Mesenchymal stem cell (in vitro differentiated cells and primary cell): ENCODE data around the gene HS3ST3B1.

ENCODE experiments used
- DNase-seq: peaks from one replicate; pipeline ENCODE4 v3.0.0-alpha.2; 2013
- H2AFZ ChIP-seq: one replicate; pipeline ENCODE4 v1.6.1; 2013; ENCODE audit warnings: low read depth, mild to moderate bottlenecking, control low read depth, inconsistent platforms, low read length, moderate library complexity
- H2AK5ac ChIP-seq: 2 replicates; pipeline ENCODE4 v1.6.1; 2013; ENCODE audit warnings: low read length, moderate library complexity, mild to moderate bottlenecking, inconsistent platforms; ENCODE audit not compliant: severe bottlenecking
- H2BK120ac ChIP-seq: one replicate; pipeline ENCODE4 v1.6.1; 2013; ENCODE audit warnings: low read depth, mild to moderate bottlenecking, inconsistent platforms, low read length, moderate library complexity
- H2BK12ac ChIP-seq, 2 experiments: one replicate each; pipeline ENCODE4 v1.6.1; 2013; ENCODE audit warnings: inconsistent platforms in 2 of 2, low read length in 2 of 2, mild to moderate bottlenecking in 2 of 2, moderate library complexity in 2 of 2, control low read depth in 1 of 2
- H2BK15ac ChIP-seq: one replicate; pipeline ENCODE4 v1.6.1; 2013; ENCODE audit warnings: mild to moderate bottlenecking, low read depth, inconsistent platforms; ENCODE audit not compliant: poor library complexity, severe bottlenecking
- H2BK5ac ChIP-seq: 2 replicates; pipeline ENCODE4 v1.6.1; 2013; ENCODE audit warnings: low read depth, mild to moderate bottlenecking, low read length, control low read depth, inconsistent platforms; ENCODE audit not compliant: poor library complexity, severe bottlenecking
- H3K14ac ChIP-seq, 2 experiments: one replicate each; pipeline ENCODE4 v1.6.1; 2013; ENCODE audit warnings: inconsistent platforms in 2 of 2, low read length in 2 of 2, control low read depth in 1 of 2, mild to moderate bottlenecking in 1 of 2, moderate library complexity in 1 of 2
- H3K18ac ChIP-seq, 2 experiments: one replicate each; pipeline ENCODE4 v1.6.1; 2013; ENCODE audit warnings: inconsistent platforms in 2 of 2, low read length in 2 of 2, control low read depth in 1 of 2, low read depth in 1 of 2, mild to moderate bottlenecking in 1 of 2
- H3K23ac ChIP-seq, 2 experiments: one replicate each; pipeline ENCODE4 v1.6.1; 2013; ENCODE audit warnings: inconsistent platforms in 2 of 2, low read length in 2 of 2, mild to moderate bottlenecking in 2 of 2, moderate library complexity in 2 of 2, control low read depth in 1 of 2
- H3K27ac ChIP-seq: 2 replicates; pipeline ENCODE4 v1.5.1; 2013; ENCODE audit warnings: mild to moderate bottlenecking, moderate library complexity, low read length, control low read depth, inconsistent platforms; ENCODE audit not compliant: poor library complexity, severe bottlenecking
- H3K27me3 ChIP-seq, 2 experiments: 2 replicates each; pipeline versions ENCODE4 v1.6.1 to v1.7.0; 2013; ENCODE audit warnings: low read length in 2 of 2, mild to moderate bottlenecking in 2 of 2, moderate library complexity in 2 of 2, control low read depth in 1 of 2, inconsistent platforms in 1 of 2; ENCODE audit not compliant: control insufficient read depth in 1 of 2, insufficient read depth in 1 of 2
- H3K36me3 ChIP-seq, 2 experiments: 2 replicates each; pipeline versions ENCODE4 v1.6.1 to v1.7.0; 2013; ENCODE audit warnings: low read length in 2 of 2, control low read depth in 1 of 2, inconsistent platforms in 1 of 2, low read depth in 1 of 2, mild to moderate bottlenecking in 1 of 2; ENCODE audit not compliant: insufficient read depth in 2 of 2, control insufficient read depth in 1 of 2
- H3K4ac ChIP-seq, 2 experiments: one replicate each; pipeline ENCODE4 v1.6.1; 2013; ENCODE audit warnings: inconsistent platforms in 2 of 2, low read length in 2 of 2, mild to moderate bottlenecking in 2 of 2, moderate library complexity in 2 of 2, control low read depth in 1 of 2, low read depth in 1 of 2
- H3K4me1 ChIP-seq: 2 replicates; pipeline ENCODE4 v1.6.1; 2013; ENCODE audit warnings: low read depth, low read length, control low read depth; ENCODE audit not compliant: control insufficient read depth, insufficient read depth
- H3K4me2 ChIP-seq: 2 replicates; pipeline ENCODE4 v1.6.1; 2013; ENCODE audit warnings: low read length, mild to moderate bottlenecking, inconsistent platforms; ENCODE audit not compliant: poor library complexity, severe bottlenecking
- H3K4me3 ChIP-seq, 2 experiments: 2 replicates each; pipeline versions ENCODE4 v1.5.1 to v1.7.0; 2013; ENCODE audit warnings: low read length in 2 of 2, mild to moderate bottlenecking in 2 of 2, control low read depth in 1 of 2, low read depth in 1 of 2; ENCODE audit not compliant: insufficient read depth in 1 of 2
- H3K79me1 ChIP-seq: replicated peaks from 2 replicates; pipeline ENCODE4 v1.6.1; 2013; ENCODE audit warnings: mild to moderate bottlenecking, control low read depth, low read length, inconsistent platforms; ENCODE audit not compliant: poor library complexity, severe bottlenecking
- H3K9ac ChIP-seq: 2 replicates; pipeline ENCODE4 v1.7.0; 2013; ENCODE audit warnings: mild to moderate bottlenecking, low read length, moderate library complexity
- H3K9me3 ChIP-seq: 2 replicates; pipeline ENCODE4 v1.7.0; 2013; ENCODE audit warnings: mild to moderate bottlenecking, low read length; ENCODE audit not compliant: control insufficient read depth
- H4K8ac ChIP-seq: one replicate; pipeline ENCODE4 v1.6.1; 2013; ENCODE audit warnings: inconsistent platforms, mild to moderate bottlenecking, low read length, moderate library complexity
- H4K91ac ChIP-seq: one replicate; pipeline ENCODE4 v1.6.1; 2013; ENCODE audit warnings: mild to moderate bottlenecking, low read length, inconsistent platforms
- WGBS: methylation state at CpG from one replicate; pipeline ENCODE4 v1.1.7; 2013; ENCODE audit warnings: mixed read lengths; 5-methylcytosine and 5-hydroxymethylcytosine counted together

HS3ST3B1 gene

DNA sequence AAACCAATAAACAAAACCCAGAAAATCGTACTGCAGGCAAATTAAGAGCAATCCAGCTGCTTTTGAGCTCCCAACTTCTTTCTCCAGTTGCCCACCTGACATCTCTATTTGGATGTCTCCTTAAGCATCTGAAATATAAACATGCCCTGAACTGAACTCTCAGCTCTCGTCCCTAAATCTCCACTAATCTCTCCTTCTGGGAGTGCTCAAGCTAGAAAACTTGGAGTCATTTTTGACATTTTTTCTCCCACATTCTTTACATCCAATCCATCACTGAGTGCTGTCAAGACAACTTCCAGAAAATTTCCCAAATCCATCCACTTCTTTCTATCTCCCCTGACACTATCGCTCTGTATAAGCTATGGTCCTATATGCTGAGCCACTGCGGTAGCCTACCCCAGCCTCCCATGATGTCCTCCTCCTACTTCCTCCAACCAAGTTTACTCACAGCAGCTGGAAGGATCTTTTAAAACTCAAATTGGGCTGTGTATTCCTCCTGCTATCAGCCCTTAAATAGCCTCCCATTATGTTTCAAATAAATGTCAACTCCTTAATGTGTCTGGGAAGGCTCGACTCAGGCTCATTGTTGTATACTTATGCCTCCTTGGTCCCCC is 53.1 kb downstream of the HS3ST3B1 start:
- Histone ChIP-seq H3K9me3 (no peaks in the 10 kb centered on the region), H3K4me3 (no peak overlapping the region), H2BK15ac (no peak overlapping the region), H2AK5ac (no peak overlapping the region), H3K9ac (no peak overlapping the region), H3K14ac (no peak overlapping the region), H4K91ac (peak overlapping the region; percentile 70), H3K4me2 (no peak overlapping the region), H3K79me1 (no peaks in the 10 kb centered on the region), H2BK120ac (peak overlapping the region; percentile 30), H3K23ac (no peak overlapping the region), H4K8ac (peak overlapping the region; percentile 9), H3K27me3 (no peaks in the 10 kb centered on the region), H2BK5ac (no peak overlapping the region), H2BK12ac (peak overlapping the region in 1 of 2 experiments; percentile 96), H2AFZ (no peak overlapping the region), H3K36me3 (peaks cover 0 to 12% of the 10 kb centered on the region in 2 experiments), H3K4me1 (peaks cover 1% of the 10 kb centered on the region), H3K18ac (peak overlapping the region in 1 of 2 experiments; percentile 58), H3K4ac (peak overlapping the region in 1 of 2 experiments; percentile 35), H3K27ac (no peak overlapping the region)
- WGBS: 35% methylated on average over 5 of the region's 5 CpGs
- peak; percentile 48 for DNase-seq

DNA sequence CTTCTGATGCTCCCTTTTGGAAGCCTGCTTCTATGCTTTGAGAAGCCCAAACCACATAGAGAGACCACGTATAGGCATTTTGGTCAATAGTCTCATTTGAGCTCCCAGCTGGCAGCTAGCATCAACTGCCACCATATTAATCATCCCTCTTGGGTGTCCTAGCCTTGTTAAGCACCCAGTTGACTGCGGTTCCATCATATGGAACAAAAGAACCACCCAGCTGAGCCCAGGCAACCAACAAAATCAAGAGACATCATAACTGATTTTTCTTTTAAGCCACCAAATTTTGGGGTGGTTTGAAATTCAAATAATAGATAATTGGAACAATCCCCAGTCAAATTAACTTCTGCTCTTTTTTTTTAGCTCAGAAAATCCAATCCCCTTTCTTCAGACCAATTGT is 53.9 kb downstream of the HS3ST3B1 start:
- 94% methylated on average over 1 of the region's 2 CpGs for WGBS
- Histone ChIP-seq H2BK5ac (no peak overlapping the region), H3K79me1 (no peaks in the 10 kb centered on the region)

DNA sequence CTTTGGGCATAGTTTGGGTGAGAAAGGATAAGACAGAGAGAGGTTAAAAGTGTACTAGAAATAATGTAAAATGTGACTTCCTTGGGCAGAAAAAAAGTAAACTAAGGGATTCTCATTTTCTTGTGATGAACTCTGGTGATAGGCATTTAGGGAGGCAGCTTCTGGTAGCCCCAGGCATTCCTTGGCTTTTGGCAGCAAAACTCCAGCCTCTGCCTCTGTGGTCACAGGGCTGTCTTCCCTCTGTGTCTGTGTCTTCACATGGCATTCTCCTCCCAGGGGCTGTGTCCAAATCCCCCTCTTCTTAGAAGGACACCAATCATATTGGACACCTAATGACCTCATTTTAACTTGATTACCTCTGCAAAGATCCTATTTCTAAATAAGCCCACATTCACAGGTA is 54.7 kb downstream of the HS3ST3B1 start:
- DNase-seq: peak; percentile 32

More for the DNA sequence above, 53.9 kb downstream of the HS3ST3B1 start:
- no peak overlapping the region for H3K23ac ChIP-seq
- peaks cover 0 to 4% of the 10 kb centered on the region in 2 experiments for H3K36me3 ChIP-seq
- H2AFZ ChIP-seq: no peak overlapping the region
- no peak overlapping the region for H2BK15ac ChIP-seq
- H2BK120ac ChIP-seq: peak overlapping the region; percentile 37
- H3K4me2 ChIP-seq: no peak overlapping the region
- no peak overlapping the region for H4K91ac ChIP-seq
- H4K8ac ChIP-seq: peak overlapping the region; percentile 63
- H3K14ac ChIP-seq: no peak overlapping the region
- no peak overlapping the region for H3K27ac ChIP-seq
- peaks cover 1% of the 10 kb centered on the region for H3K4me1 ChIP-seq
- H2AK5ac ChIP-seq: no peak overlapping the region
- H3K27me3 ChIP-seq: no peaks in the 10 kb centered on the region
- no peaks in the 10 kb centered on the region for H3K9me3 ChIP-seq
- H3K18ac ChIP-seq: peak overlapping the region in 1 of 2 experiments; percentile 58
- no peak for DNase-seq
- H3K9ac ChIP-seq: no peak overlapping the region
- H3K4ac ChIP-seq: peak overlapping the region; percentile 13 to 35
- H2BK12ac ChIP-seq: peak overlapping the region; percentile 45 to 96
- H3K4me3 ChIP-seq: no peak overlapping the region

GRCh38 chr17:14359163-14360020 is 58.5 kb downstream of the HS3ST3B1 start:
- DNase-seq: peak; percentile 35
- Histone ChIP-seq H2BK12ac (no peak overlapping the region), H4K8ac (no peak overlapping the region), H2BK15ac (no peak overlapping the region), H3K4me3 (no peak overlapping the region), H2AK5ac (no peak overlapping the region), H4K91ac (peak overlapping the region; percentile 23), H3K9me3 (no peaks in the 10 kb centered on the region), H3K4me2 (no peak overlapping the region), H3K9ac (no peak overlapping the region), H3K4me1 (peaks cover 1% of the 10 kb centered on the region), H3K27ac (no peak overlapping the region), H2AFZ (no peak overlapping the region), H2BK5ac (no peak overlapping the region), H3K18ac (peak overlapping the region in 1 of 2 experiments; percentile 16), H3K27me3 (no peaks in the 10 kb centered on the region), H3K23ac (no peak overlapping the region), H2BK120ac (no peak overlapping the region), H3K36me3 (no peaks in the 10 kb centered on the region), H3K4ac (no peak overlapping the region), H3K14ac (peak overlapping the region in 1 of 2 experiments; percentile 0), H3K79me1 (no peaks in the 10 kb centered on the region)
- 80% methylated on average over 5 of the region's 8 CpGs for WGBS

More for the DNA sequence above, 54.7 kb downstream of the HS3ST3B1 start:
- no peaks in the 10 kb centered on the region for H3K27me3 ChIP-seq
- no peak overlapping the region for H3K14ac ChIP-seq
- no peak overlapping the region for H4K91ac ChIP-seq
- H3K79me1 ChIP-seq: no peaks in the 10 kb centered on the region
- no peaks in the 10 kb centered on the region for H3K36me3 ChIP-seq
- H2BK15ac ChIP-seq: no peak overlapping the region
- H3K4ac ChIP-seq: peak overlapping the region in 1 of 2 experiments; percentile 4
- H3K18ac ChIP-seq: no peak overlapping the region
- no peak overlapping the region for H3K23ac ChIP-seq
- H3K4me2 ChIP-seq: no peak overlapping the region
- H3K4me3 ChIP-seq: no peak overlapping the region
- no peak overlapping the region for H2AFZ ChIP-seq
- no peak overlapping the region for H3K9ac ChIP-seq
- no peak overlapping the region for H2AK5ac ChIP-seq
- H2BK5ac ChIP-seq: no peak overlapping the region
- no peak overlapping the region for H2BK120ac ChIP-seq
- no peak overlapping the region for H4K8ac ChIP-seq
- no peaks in the 10 kb centered on the region for H3K9me3 ChIP-seq
- H2BK12ac ChIP-seq: no peak overlapping the region
- peaks cover 1% of the 10 kb centered on the region for H3K4me1 ChIP-seq
- no peak overlapping the region for H3K27ac ChIP-seq
